Hematopoietic multipotent progenitor cell treated with erythropoietin and hydrocortisone succinate and interleukin-3 and kit ligand, for 15 days (in vitro differentiated cells): ENCODE results near the gene HSF4.

Experiments
- DNase-seq: peaks from one replicate; pipeline ENCODE4 v3.0.0-alpha.2; 2015; ENCODE audit warnings: low spot score

The HSF4 gene

DNA sequence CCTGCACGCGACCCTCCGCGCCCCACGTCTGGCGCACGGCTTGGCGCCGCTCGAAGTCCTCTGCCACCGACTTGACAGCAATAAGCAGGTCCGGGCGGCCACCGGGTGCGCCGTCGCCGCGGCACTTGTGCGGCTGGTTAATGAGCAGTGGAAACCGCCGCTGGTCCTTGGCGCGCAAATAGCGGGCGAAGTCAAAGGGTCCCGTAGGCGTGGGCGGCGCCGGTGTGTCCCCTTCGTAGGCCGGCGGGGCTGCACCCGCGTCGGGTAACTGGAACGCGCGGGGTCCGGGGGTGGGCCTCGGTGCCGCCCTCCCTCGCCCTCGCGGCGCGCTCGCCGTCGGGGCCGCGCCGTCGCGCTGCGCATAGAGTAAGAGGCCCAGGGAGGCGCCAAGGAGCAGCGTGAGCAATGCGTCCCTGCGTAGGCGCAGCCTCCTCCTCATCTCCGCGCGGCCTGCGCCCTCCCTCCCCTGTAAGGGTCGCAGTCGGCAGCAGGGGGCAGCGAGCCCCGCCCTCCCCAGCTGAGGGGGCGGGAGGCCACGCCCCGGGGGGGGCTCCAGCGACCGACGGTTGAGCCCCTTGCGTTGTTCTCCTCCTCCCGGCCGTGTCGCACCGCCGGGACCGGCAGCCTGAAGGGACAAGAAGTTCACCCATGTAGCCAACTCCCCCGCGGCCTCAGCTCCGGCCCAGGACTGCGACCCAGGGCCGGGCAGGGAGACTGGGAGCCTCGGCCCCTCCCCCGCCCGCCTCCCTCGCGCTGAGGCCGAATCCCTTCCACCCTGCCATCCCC is 14.3 kb upstream of the HSF4 start:
- no peak for DNase-seq

DNA sequence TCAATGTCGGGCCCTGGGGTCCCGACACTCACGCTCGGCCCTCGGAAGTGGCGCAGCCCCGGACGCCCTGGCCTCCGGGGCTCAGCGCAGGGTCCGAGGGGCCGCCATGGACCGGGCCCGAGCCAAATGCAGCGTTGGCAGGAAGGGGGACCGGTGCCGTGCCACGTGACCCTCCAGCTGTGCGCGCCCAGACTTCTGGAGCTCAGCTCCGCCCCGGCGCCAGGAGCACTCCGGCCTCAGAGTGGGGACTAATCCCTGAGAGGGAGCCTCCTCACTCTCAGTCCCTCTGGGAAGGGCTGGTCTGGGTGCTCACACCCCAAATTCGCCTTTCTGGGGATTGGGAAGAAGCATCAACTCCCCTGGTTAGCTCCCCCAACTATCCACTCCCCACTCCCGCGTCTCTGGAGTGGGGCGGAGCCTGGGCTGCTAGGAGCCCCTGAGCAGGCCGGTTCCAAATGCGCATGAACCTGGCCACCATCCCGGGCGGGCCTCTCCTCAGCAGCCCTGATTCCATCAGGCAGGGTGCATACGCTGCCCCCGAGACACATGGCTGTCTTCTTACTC is 13.6 kb upstream of the HSF4 start, which contains the start of gene B3GNT9:
Gene B3GNT9 (minus strand): TSS at position 166 of the 564 bp plus-strand sequence. CDS start 513 bp downstream, outside the sequence.
- DNase-seq: no peak

DNA sequence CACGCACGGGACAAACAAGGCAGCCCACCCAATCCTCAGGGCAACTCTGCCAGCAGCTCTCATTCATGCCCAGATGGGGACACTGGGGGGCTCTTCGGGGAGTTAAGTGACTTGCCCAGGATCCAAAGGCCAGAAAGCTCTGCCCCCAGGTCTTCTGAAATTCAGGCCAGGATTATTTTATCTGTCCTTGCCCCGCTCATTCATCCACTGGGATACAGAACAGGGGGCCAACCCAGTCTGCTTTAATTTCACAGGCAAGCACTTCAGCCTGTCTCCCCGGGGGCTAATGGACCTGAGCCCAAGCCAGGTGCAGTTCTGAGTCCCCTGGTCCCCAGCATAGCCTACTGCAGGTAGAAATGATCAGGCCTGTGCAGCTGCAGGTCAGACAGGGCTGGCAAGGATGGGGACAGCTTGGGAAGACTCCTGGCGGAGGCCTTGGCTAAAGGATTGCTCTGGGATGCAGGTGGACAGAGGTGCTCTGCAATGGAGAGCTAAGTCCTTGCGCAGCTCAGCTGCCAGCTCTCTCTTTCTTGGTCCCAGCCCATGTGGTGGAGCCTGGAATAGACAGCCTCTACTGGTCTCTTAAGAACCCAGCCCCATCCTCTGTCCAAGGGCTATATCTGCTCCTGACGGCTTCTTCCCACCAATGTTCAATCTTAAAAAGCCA is 13.0 kb upstream of the HSF4 start:
- no peak for DNase-seq

DNA sequence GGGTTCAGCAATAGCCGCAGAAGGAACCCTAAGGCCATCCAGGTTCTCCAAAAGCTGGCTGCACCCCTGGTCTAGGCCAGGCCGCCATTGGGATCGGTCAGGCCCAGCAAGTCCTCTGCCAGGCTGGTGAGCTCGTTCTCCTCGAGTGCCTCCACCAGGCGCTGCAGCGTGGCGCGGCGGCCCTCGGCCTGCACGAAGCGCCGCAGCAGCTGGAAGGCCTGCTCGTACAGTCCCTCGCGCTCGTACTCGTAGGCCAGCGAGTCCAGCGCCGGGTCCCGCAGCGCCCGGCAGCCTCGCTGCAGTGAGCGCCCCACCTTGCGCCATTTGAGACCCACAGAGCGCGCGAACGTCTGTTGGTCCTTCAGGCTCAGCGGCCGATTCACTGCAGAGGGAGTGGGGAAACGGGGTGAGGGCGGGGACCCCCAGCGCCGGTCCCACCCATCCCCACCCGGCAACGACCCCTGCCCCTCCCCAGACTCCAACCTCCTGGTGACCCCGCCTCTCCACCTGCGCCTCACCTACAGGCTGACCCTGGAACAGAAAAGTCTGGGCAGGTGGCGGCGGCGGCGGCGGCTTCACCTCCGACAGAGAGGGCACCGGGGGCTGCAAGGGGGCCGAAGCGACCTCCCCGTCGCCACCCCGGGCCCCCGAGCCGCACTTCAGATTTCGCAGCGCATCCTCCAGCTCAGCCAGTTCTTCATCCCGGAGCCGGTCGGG is 9.8 kb upstream of the HSF4 start:
- DNase-seq: no peak

DNA sequence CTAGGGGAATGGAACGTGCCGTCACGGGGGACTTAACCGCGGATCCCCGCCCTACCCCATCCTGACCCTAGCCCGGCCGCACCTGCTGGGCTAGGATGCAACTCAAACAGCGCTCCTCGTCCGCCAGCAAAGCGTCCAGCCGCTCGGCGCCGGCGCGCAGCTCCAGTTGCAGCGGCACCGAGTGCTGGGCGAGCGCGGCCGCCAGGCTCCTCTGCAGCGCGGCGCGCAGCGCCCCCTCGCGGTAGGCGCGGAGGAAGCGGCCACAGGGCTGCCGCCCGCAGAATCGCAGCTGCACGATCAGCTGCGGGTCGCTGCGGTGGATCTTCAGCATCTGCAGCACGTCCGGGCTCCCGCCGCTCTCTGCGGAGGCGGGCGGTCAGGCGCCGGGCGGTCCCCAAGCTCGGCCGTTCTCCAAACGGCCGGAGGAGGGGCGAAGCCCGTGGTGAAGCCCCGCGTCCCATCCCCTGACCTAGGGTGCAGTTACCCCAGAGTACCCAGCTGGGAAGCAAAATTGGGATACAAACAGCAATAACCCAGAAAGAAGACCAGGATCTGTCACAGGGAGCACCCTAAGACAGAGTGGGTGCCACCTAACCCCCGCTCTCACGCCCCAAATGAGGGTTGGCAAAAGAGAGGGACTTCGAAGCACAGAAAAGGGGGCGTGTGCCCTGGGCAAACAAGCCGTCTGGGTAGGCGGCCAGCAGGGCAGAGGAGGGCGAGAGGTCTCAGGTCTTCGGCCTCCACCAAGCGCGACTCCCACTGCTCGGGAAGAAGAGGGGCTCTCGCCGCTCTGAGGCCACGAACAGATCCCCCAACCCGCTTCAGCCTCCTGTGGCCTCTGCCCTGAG is 9.0 kb upstream of the HSF4 start:
- DNase-seq: peak; percentile 78

DNA sequence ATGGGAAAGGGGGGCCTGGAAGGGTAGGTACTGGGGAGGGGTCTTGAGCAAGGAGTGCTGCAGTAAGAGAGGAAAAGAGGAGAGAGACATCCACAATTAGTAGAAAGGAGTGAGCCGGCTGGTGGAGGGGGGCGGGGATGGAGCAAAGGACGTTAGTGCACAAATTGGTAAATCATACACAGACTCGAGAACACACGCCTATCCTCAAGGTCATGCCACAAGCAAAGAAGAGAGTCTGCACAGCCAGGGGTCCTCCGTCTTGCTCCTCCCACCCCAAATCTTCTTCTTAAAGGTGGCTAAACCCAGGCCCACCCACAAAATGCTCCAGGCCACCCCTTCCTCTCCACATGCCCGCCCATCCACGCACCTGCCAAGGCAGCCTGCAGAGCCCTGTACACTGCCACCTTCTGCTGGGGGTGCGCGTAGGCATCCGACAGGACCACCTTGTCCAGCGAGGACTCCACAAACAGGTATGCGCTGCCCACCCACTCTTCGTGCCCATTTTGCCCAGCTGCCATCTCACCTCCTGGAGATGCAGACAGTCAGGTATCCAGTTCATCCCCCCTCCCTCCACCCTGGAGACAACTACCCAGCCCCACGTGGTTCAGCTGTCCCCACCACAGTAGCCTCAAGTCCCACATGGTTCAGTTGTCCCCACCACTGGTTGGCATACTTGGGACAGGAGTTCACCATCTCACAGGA is 8.3 kb upstream of the HSF4 start:
- no peak for DNase-seq

DNA sequence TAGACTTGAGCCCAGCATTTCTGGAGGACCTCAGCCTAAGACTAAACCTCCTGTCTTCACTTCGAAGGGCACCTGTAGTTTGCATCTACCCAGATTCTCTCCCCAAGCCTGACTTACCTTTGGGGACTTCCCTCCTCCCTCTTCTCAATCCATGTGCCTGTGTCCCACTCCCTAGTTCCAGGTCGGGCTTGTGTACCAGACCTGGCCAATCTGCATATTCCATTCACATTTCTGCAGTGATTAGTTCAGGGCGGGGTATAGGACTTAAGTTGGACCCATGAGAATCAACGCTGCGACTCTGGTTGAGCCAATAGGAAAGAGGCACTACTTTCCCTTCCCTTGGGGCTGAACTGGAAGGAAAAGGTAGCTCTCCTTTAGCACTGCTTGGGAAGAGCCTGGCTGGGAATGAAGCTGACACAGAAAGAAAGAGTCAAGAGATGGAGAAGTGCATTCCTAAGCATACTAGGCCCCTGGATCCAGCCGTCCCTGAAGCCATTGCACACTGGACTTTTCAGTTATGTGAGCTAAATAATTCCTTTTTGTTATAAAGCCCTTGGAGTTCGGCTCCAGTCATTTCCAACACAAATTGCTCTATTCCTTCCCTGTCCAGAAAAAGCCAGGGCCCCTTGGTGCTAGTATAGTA is 7.3 kb upstream of the HSF4 start:
- DNase-seq: no peak

DNA sequence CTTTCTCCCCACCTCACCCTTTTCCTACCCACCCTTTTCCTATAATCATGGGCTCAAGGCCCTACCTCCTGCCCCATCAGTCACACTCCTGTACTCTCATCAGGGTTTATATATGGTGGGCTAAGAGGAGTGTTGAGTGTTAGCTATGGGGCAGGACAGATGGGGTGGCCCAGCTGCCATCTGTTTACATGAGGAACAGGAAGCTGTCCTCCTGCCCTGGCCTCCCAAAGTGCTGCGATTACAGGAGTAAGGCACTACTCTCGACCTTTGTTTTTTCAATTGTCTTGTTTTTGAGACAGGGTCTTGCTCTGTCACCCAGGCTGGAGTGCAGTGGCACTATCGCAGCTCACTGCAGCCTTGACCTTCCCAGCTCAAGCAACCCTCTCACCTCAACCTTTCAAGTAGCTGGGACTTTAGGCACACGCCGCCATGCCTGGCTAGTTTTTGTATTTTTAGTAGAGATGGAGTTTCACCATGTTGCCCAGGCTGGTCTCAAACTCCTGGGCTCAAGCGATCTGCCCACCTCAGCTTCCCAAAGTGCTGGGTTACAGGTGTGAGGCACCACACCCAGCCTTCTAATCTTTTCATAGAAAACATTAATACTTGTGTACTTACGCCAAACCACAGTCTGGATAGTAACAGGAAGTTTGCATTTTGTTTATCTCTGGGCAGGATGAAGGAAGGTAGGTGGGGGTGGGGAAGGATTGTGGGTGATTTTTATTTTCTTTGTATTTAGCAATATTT is 6.5 kb upstream of the HSF4 start:
- DNase-seq: no peak

DNA sequence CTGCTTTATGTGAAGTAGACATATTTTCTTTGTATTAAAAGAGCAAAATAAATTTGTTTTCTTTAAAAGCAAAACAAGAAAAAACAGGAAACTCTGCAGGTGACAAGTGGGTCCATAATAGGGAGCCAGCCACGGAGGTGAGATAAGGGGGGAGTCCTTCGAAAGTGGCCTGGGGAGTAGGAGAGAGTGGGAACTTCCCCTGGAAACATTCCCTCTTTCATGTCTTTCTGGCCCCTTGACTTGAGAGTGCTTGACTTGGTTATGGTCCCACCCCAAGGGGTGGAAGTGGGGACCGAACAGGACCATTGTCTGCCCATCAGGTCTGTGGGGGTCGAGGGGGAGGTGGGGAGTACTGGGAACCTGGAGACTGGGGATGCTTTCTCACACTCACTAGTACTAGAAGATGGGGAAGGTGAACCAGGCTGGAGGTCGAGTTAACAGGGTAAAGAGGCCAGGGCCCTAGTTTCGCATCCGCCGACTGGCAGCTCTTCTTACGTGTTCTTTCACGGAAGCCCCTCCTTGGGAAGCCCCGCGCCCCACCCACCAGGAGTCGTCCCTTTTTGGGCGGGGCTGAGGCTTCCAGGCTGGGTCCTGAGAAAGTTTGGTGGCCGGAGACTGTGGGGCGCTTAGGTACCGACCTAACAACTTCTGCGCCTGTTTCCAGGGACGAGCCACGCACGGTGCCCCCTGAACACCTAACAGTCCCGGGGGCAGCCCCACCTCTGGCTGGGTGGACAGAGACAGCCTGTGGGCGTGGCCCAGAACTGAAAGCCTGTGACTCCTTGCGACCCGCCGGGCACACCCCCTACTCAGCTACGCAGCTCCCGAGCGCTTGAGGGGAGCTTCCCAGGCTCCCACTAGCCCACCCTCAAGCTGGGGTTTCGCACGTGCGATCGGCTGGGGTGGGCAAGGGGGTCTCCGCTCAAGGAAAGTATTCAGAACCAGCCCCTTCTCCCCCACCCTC is 5.6 kb upstream of the HSF4 start:
- peak; percentile 36 for DNase-seq

DNA sequence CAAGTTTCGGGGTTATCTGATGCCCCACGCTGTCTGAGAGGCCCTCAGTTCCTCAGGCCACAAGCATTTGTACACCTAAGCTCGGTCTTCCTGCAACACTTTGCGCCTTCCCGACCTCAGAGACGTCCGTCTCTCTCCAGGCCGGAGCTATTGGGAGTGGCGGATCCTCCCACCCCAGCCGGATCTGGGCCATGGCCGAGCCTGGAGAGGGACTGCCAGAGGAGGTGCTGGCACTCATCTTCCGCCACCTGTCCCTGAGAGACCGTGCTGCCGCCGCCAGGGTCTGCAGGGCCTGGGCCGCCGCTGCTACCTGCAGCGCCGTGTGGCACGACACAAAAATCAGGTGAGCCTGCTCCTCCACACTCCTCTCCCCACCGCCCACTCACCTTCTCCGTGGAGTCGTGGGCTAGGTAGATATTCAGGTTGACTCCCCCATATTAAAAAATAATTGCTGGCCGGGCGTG is 2.9 kb upstream of the HSF4 start:
- DNase-seq: no peak

DNA sequence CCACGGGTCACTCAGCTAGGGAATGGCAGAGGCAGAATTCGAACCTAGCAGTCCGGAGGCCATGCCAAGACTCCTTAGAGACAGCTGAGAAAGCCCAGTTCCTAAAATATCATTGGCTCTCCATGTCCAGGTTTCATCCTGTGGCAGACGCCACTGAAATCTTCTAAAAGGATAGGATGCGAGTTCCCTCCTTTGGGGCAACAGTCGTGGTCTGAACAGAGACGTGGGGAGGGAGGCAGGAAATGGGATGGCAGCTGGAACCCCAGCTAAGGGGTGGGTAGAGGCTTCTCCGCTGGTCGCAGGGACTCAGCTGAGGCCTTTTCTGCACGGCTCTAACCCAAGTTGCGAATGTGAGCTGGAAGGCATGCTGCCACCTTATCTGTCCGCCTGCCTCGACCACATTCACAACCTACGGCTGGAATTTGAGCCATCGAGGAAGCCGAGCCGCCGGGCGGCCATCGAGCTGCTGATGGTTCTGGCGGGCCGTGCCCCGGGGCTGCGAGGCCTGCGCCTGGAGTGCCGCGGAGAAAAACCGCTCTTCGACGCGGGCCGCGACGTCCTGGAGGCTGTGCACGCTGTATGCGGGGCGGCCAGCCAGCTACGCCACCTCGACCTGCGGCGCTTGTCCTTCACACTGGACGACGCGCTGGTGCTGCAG is 1.9 kb upstream of the HSF4 start:
- no peak for DNase-seq

DNA sequence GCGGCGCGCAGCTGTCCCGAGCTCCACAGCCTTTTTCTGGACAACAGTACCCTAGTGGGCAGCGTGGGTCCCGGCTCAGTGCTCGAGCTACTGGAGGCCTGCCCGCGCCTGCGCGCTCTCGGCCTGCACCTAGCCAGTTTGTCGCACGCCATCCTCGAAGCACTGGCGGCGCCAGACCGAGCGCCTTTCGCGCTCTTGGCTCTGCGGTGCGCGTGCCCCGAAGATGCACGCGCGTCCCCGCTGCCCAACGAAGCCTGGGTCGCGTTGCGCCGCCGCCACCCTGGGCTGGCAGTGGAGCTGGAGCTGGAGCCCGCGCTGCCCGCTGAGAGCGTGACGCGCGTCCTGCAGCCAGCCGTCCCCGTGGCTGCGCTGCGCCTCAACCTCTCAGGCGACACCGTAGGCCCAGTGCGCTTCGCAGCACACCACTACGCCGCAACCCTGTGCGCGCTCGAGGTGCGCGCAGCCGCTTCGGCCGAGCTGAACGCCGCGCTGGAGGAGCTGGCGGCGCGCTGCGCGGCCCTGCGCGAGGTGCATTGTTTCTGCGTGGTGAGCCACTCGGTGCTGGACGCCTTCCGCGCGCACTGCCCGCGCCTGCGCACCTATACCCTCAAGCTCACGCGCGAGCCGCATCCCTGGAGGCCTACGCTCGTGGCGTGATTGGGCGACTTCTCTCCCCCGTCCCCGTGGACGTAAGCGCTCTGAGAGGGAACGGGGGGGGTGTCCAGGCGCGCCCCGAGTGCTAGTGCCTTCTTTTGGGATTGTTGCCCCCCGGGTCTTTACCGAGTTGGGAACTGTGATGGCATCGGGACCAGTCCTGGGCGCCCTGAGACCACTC is 1.2 kb upstream of the HSF4 start:
- no peak for DNase-seq

DNA sequence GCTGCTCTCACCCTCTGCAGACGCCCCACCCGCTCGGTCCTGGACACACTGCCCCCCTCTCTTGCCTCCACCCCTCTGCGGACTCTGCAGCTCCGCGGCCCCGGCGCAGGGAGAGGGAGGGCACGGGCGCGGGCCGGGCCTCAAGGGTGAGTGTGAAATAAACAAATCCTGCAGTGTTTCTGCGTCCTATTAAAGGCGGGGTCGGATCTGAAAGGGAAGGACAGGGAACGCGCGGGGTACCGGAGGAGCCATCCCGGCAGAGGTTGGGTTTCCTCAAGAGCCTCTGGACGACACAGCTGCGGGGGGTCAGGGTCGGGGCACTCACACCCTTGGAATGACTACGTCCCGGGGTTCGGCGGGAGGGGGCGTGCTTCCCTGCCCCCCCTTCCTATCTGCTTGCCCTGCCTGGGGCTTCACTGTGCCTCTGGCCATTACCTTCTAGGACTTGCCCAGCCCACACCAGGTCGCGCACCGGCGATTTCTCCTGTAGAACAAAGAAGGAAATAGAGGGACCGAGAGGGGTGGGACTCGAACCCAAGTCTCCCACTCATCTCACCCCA is 466 bp upstream of the HSF4 start:
- DNase-seq: no peak

DNA sequence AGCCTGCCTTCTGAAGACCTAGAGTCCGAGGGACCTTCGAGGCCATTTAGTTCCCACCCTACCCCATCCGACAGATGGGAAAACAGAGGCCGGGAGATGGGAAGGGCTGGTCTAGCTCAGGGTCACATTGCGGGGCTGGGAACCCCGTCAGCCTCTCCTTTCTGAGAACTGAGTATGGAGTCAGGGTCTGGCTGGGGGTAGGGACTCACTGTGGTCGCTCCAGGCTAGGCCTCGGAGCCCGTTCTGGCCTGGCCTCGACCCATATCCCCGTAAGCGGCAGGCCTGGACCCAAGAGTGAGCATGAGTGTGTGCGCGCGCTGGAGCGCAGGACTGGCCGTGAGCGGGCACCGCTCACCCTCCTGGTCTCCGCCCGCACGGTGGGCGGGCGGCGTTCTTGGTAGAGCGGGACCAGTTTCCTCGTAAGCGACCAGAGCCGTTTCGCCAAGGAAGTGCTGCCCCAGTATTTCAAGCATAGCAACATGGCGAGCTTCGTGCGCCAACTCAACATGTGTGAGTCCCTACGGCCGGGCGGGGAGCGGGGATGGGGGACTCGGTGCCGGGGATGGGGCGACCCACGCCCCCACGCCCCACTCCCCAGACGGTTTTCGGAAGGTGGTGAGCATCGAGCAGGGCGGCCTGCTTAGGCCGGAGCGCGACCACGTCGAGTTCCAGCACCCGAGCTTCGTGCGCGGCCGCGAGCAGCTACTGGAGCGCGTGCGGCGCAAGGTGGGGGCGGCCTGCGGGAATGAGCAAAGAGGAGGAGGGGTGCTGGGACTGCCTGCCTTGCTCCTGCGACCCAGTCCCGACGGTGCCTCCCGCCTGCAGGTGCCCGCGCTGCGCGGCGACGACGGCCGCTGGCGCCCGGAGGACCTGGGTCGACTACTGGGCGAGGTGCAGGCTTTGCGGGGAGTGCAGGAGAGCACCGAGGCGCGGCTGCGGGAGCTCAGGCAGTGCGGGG is 855 bp downstream of the HSF4 start:
- no peak for DNase-seq

DNA sequence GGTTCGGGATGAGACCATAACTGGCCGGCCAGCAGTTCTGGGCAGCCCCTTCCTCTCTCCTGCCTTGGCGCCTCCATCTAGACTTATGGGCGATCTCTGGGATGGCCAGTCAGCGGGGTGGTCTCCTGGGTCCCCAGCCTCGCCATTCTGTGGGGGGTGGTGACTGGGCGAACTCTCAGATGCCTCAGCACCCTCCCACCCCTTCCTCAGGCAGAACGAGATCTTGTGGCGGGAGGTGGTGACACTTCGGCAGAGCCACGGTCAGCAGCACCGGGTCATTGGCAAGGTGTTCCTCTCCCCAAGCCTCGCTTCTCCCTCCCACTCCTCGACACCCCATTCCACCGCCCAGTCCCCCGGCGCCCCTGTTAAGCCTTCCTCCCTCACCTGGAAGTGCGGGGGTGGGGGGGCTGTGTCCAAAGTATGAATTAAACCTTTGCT is 1.6 kb downstream of the HSF4 start:
- no peak for DNase-seq
